Smooth muscle cell (in vitro differentiated cells): Measurements from ENCODE around the gene PGRMC2. TPM values are rescaled to one million over a fixed set of nuclear protein-coding genes. Genes with fewer than 3 reads are reported as not detected.
A peak's percentile ranks its signal among the peaks of the same experiment; 100 is the strongest.

ENCODE experiments used
- DNase-seq: peaks from one replicate; lab custom pipeline; 2025; ENCODE audit not compliant: unreplicated experiment; lab: John Stamatoyannopoulos, UW
- H2AFZ ChIP-seq: fragments of 200-600 bp; sonication (generic); 2 replicates; pipeline ENCODE4 v1.6.0; 2016; ENCODE audit warnings: antibody characterized with exemption, low read depth, mild to moderate bottlenecking
- H3F3A ChIP-seq: fragments of 200-600 bp; sonication (generic); 2 replicates; pipeline ENCODE4 v1.6.0; 2017; ENCODE audit warnings: antibody characterized with exemption, low read depth
- H3K27ac ChIP-seq: fragments of 200-600 bp; sonication (generic); 2 replicates; pipeline ENCODE4 v1.5.1; 2016; ENCODE audit warnings: low read depth, mild to moderate bottlenecking
- H3K27me3 ChIP-seq: fragments of 200-600 bp; sonication (generic); 2 replicates; pipeline ENCODE4 v1.6.1; 2016; ENCODE audit warnings: low read depth, mild to moderate bottlenecking
- H3K36me3 ChIP-seq: fragments of 200-600 bp; sonication (generic); 2 replicates; pipeline ENCODE4 v1.5.1; 2016; ENCODE audit warnings: low read depth
- H3K4me1 ChIP-seq: fragments of 200-600 bp; sonication (generic); 2 replicates; pipeline ENCODE4 v1.5.1; 2016; ENCODE audit warnings: low read depth
- H3K4me2 ChIP-seq: fragments of 200-600 bp; sonication (generic); 2 replicates; pipeline ENCODE4 v1.6.0; 2016; ENCODE audit warnings: mild to moderate bottlenecking
- H3K4me3 ChIP-seq: fragments of 200-600 bp; sonication (generic); 2 replicates; pipeline ENCODE4 v1.5.1; 2016; ENCODE audit warnings: mild to moderate bottlenecking
- H3K79me2 ChIP-seq: fragments of 200-600 bp; sonication (generic); 2 replicates; pipeline ENCODE4 v1.6.0; 2016; ENCODE audit warnings: low read depth, mild to moderate bottlenecking
- H3K9ac ChIP-seq: fragments of 200-600 bp; sonication (generic); 2 replicates; pipeline ENCODE4 v1.6.0; 2016; ENCODE audit warnings: low read depth
- H3K9me3 ChIP-seq: fragments of 200-600 bp; sonication (generic); replicated peaks from 2 replicates; pipeline ENCODE4 v1.5.1; 2016; ENCODE audit warnings: low read depth
- H4K20me1 ChIP-seq: fragments of 200-600 bp; sonication (generic); 2 replicates; pipeline ENCODE4 v1.6.0; 2016; ENCODE audit warnings: low read depth
- WGBS: methylation state at CpG from one replicate; pipeline ENCODE4 v1.1.7; 2016; ENCODE audit warnings: low lambda C conversion rate; 5-methylcytosine and 5-hydroxymethylcytosine counted together
- polyA plus RNA-seq: library from polyadenylated mRNA; unstranded; fragments of >200 nt; fragmentation: Nextera tagmentation; extraction: Ambion mirVana; gene quantifications from 2 replicates; pipeline ENCODE4 v1.2.1, GENCODE V29; 2016
- total RNA-seq: library from RNA; depleted of rRNA; stranded (reverse); fragments of >200 nt; gene quantifications from 2 replicates; pipeline ENCODE4 v1.2.3, GENCODE V29; 2014
- TF ChIP-seq, protein P1 (sequence below): fragments of 200-600 bp; sonication (generic); IDR thresholded peaks from 2 replicates; pipeline ENCODE4 v1.5.1; 2017; ENCODE audit warnings: borderline replicate concordance, mild to moderate bottlenecking, antibody characterized with exemption; ENCODE audit not compliant: insufficient read depth, poor library complexity, severe bottlenecking

PGRMC2 gene
- total and polyA plus RNA-seq, 2 experiments from 2014 or later = 52.1 to 56.7 TPM

DNA sequence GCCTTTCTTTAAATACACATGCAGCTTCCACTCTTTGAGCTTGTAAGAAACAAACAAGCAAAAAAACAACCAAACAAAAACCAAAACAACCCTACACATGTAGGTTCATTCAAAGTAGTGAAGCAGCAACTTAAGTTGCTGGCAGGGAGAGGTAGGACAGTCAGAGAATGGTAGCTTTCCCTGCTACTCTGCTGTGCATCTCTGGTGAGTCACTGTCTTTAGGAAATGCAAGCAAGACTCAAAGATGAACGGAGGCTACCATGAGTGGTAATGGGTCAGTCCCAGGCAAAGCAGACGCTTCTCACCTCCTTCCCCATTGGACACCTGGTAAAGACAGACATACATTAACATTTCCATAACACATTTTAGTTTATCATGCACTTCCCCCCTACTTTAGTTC is 43.2 kb downstream of the PGRMC2 start:
- H4K20me1 ChIP-seq = no peaks in the 10 kb centered on the region
- H3K4me2 ChIP-seq = no peak overlapping the region
- H3K4me3 ChIP-seq = no peak overlapping the region
- no peak for DNase-seq
- H3F3A ChIP-seq = no peaks in the 10 kb centered on the region
- no peaks in the 10 kb centered on the region for H3K4me1 ChIP-seq
- no peak overlapping the region for H3K9ac ChIP-seq
- H2AFZ ChIP-seq = no peak overlapping the region
- H3K36me3 ChIP-seq = no peaks in the 10 kb centered on the region
- H3K27ac ChIP-seq = no peak overlapping the region
- WGBS = 69% methylated on average over 2 of the region's 2 CpGs
- TF ChIP-seq, protein P1, sequence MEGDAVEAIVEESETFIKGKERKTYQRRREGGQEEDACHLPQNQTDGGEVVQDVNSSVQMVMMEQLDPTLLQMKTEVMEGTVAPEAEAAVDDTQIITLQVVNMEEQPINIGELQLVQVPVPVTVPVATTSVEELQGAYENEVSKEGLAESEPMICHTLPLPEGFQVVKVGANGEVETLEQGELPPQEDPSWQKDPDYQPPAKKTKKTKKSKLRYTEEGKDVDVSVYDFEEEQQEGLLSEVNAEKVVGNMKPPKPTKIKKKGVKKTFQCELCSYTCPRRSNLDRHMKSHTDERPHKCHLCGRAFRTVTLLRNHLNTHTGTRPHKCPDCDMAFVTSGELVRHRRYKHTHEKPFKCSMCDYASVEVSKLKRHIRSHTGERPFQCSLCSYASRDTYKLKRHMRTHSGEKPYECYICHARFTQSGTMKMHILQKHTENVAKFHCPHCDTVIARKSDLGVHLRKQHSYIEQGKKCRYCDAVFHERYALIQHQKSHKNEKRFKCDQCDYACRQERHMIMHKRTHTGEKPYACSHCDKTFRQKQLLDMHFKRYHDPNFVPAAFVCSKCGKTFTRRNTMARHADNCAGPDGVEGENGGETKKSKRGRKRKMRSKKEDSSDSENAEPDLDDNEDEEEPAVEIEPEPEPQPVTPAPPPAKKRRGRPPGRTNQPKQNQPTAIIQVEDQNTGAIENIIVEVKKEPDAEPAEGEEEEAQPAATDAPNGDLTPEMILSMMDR = no peak
- peaks cover 4% of the 10 kb centered on the region for H3K9me3 ChIP-seq
- no peaks in the 10 kb centered on the region for H3K27me3 ChIP-seq
- no peaks in the 10 kb centered on the region for H3K79me2 ChIP-seq

DNA sequence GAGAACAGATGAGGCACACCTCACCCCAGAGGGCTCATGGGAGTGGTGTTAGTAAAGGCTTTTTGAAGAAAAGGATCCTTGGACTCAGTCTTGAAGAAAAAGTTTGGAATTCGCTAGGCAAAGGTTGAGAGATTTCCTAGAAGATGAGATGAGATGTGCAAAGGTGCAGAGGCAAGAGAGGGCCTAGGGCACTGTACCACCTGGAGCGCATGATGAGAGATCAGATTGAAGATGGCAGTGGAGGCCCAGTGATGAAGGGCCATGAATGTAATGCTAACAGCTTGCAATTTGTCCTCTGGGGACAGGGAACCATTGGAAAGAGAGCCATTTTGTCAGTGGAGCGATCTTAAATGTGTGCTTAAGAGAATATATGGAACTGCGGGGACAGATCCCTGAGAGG is 45.0 kb downstream of the PGRMC2 start:
- no peak overlapping the region for H3K27ac ChIP-seq
- H3K4me1 ChIP-seq = no peaks in the 10 kb centered on the region
- H4K20me1 ChIP-seq = no peaks in the 10 kb centered on the region
- H3K4me2 ChIP-seq = no peak overlapping the region
- WGBS = 96% methylated on average over 4 of the region's 4 CpGs
- no peaks in the 10 kb centered on the region for H3F3A ChIP-seq
- H3K9me3 ChIP-seq = no peaks in the 10 kb centered on the region
- no peaks in the 10 kb centered on the region for H3K27me3 ChIP-seq
- H3K36me3 ChIP-seq = no peaks in the 10 kb centered on the region
- TF ChIP-seq, protein P1 = no peak
- no peaks in the 10 kb centered on the region for H3K79me2 ChIP-seq
- no peak for DNase-seq
- H3K9ac ChIP-seq = no peak overlapping the region
- H3K4me3 ChIP-seq = no peak overlapping the region
- H2AFZ ChIP-seq = no peak overlapping the region

DNA sequence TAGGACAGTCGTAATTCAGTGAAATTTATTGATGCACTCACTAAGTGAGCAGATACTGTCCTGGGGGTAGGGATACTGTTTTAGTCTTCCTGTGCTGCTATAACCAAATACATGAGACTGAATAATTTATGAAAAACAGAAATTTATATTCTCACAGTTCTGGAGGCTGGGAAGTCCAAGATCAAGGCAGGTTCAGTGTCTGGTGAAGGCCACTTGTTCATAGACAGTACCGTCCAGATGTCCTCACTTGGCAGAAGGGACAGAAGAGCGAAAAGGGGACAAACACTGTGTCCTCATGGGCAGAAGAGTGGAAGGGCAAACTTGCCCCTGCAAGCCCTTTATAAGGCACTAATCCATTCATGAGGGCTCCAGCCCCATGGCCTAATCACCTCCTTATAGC is 45.6 kb downstream of the PGRMC2 start:
- Histone ChIP-seq H3F3A (no peaks in the 10 kb centered on the region), H2AFZ (no peak overlapping the region), H3K4me2 (no peak overlapping the region), H3K36me3 (no peaks in the 10 kb centered on the region), H3K4me3 (no peak overlapping the region), H3K79me2 (no peaks in the 10 kb centered on the region), H3K27me3 (no peaks in the 10 kb centered on the region), H4K20me1 (no peaks in the 10 kb centered on the region), H3K9me3 (no peaks in the 10 kb centered on the region), H3K4me1 (no peaks in the 10 kb centered on the region), H3K9ac (no peak overlapping the region), H3K27ac (peak overlapping the region; percentile 82)
- no peak for DNase-seq
- TF ChIP-seq, protein P1 = no peak
- 89% methylated on average over 3 of the region's 3 CpGs for WGBS

DNA sequence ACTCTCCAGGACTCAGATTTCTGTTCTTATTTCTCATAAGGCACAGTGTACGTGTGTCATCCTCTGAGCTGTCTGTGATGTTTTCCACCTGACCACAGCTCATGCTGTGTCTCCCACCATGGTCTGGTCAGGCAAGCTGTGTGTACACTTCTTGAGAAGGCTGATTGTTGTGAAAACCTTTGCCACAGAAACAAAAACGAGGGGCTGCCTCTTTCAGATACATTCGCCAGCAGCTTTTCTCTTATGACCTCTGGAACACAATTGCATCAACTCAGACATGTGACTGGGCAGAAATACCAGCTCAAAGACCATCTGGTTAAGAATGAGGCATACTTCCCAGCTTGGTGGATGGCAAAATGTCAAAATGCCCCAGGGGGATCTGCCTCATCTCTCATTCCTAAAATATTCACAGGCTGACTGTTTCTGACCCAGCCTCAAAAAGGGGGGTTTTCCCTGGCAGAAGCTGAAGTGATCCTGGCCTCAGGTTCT is 46.1 kb downstream of the PGRMC2 start:
- no peak for DNase-seq
- no peak overlapping the region for H2AFZ ChIP-seq
- TF ChIP-seq, protein P1 = no peak
- no peak overlapping the region for H3K4me2 ChIP-seq
- H3K9ac ChIP-seq = peak overlapping the region; percentile 43
- no peaks in the 10 kb centered on the region for H3K79me2 ChIP-seq
- no peaks in the 10 kb centered on the region for H3K36me3 ChIP-seq
- H3K4me3 ChIP-seq = no peak overlapping the region
- H3K27me3 ChIP-seq = no peaks in the 10 kb centered on the region
- H3K27ac ChIP-seq = peak overlapping the region; percentile 82
- no peaks in the 10 kb centered on the region for H4K20me1 ChIP-seq
- no peaks in the 10 kb centered on the region for H3K4me1 ChIP-seq
- WGBS = 66% methylated on average over 3 of the region's 3 CpGs
- no peaks in the 10 kb centered on the region for H3K9me3 ChIP-seq
- no peaks in the 10 kb centered on the region for H3F3A ChIP-seq
